Endothelial cell (in vitro differentiated cells): Measurements from ENCODE around the gene RPS6KB1. TPM values are rescaled to one million over a fixed set of nuclear protein-coding genes. Genes with fewer than 3 reads are reported as not detected.
A peak's percentile ranks its signal among the peaks of the same experiment; 100 is the strongest.

Experiments used
- DNase-seq: peaks from one replicate; pipeline ENCODE4 v3.0.0; 2021; ENCODE audit warnings: low spot score
- H3K27ac Mint-ChIP-seq: one replicate; pipeline ENCODE4 v1.8.0; 2021; ENCODE audit warnings: mixed read lengths, inconsistent platforms; ENCODE audit not compliant: unreplicated experiment
- H3K27me3 Mint-ChIP-seq: one replicate; pipeline ENCODE4 v1.8.0; 2021; ENCODE audit warnings: mild to moderate bottlenecking, moderate library complexity, mixed read lengths, inconsistent platforms; ENCODE audit not compliant: unreplicated experiment
- H3K36me3 Mint-ChIP-seq: one replicate; pipeline ENCODE4 v1.8.0; 2021; ENCODE audit warnings: mild to moderate bottlenecking, low read depth, mixed read lengths, inconsistent platforms; ENCODE audit not compliant: unreplicated experiment
- H3K4me1 Mint-ChIP-seq: one replicate; pipeline ENCODE4 v1.8.0; 2021; ENCODE audit warnings: mild to moderate bottlenecking, mixed read lengths, inconsistent platforms; ENCODE audit not compliant: unreplicated experiment
- H3K4me3 Mint-ChIP-seq: one replicate; pipeline ENCODE4 v1.8.0; 2021; ENCODE audit warnings: mild to moderate bottlenecking, mixed read lengths, inconsistent platforms; ENCODE audit not compliant: unreplicated experiment
- H3K9me3 Mint-ChIP-seq: one replicate; pipeline ENCODE4 v1.8.0; 2021; ENCODE audit warnings: mixed read lengths, inconsistent platforms; ENCODE audit not compliant: unreplicated experiment
- total RNA-seq: library from RNA; stranded (reverse); fragmentation: NEBNext Ultra II Directional; extraction: Animal tissue kit (Norgen Biotek cat#: 25700); gene quantifications from one replicate; pipeline ENCODE4 v1.2.1, GENCODE V29; 2021; ENCODE audit not compliant: unreplicated experiment
- TF ChIP-seq, protein P1 (sequence below): fragments of 200-600 bp; sonication (generic); IDR thresholded peaks from one replicate; pipeline ENCODE4 v1.5.0; 2021; ENCODE audit warnings: antibody characterized with exemption; ENCODE audit not compliant: unreplicated experiment

RPS6KB1 gene
- total RNA-seq, 1 donor from 2014 or later: 30.4 TPM

DNA sequence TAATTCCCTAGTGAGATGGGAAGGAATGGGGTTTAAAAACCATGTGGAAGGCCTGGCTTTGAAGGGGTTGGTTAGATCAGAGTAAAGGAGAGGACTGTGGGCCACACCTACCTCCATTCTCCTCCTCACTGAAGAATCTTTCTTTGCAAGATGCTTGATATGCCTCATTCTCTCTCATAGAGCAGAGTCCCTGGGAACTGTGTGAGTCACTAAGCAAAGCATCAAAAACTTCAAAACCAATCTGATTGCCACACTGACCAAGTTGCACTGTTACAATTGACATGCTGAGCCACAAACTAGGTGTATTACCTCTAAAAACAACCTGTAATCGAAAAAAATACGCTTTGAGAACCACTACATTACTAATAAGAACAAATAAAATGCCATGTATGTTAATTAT is 2.2 kb upstream of the RPS6KB1 start:
- DNase-seq: no peak
- Mint-ChIP-seq H3K9me3 (no peaks in the 10 kb centered on the region), H3K27ac (no peak overlapping the region), H3K4me1 (peaks cover 11% of the 10 kb centered on the region), H3K4me3 (no peak overlapping the region), H3K27me3 (peaks cover 7% of the 10 kb centered on the region), H3K36me3 (peaks cover 6% of the 10 kb centered on the region)
- TF ChIP-seq, protein P1, sequence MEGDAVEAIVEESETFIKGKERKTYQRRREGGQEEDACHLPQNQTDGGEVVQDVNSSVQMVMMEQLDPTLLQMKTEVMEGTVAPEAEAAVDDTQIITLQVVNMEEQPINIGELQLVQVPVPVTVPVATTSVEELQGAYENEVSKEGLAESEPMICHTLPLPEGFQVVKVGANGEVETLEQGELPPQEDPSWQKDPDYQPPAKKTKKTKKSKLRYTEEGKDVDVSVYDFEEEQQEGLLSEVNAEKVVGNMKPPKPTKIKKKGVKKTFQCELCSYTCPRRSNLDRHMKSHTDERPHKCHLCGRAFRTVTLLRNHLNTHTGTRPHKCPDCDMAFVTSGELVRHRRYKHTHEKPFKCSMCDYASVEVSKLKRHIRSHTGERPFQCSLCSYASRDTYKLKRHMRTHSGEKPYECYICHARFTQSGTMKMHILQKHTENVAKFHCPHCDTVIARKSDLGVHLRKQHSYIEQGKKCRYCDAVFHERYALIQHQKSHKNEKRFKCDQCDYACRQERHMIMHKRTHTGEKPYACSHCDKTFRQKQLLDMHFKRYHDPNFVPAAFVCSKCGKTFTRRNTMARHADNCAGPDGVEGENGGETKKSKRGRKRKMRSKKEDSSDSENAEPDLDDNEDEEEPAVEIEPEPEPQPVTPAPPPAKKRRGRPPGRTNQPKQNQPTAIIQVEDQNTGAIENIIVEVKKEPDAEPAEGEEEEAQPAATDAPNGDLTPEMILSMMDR: no peak

DNA sequence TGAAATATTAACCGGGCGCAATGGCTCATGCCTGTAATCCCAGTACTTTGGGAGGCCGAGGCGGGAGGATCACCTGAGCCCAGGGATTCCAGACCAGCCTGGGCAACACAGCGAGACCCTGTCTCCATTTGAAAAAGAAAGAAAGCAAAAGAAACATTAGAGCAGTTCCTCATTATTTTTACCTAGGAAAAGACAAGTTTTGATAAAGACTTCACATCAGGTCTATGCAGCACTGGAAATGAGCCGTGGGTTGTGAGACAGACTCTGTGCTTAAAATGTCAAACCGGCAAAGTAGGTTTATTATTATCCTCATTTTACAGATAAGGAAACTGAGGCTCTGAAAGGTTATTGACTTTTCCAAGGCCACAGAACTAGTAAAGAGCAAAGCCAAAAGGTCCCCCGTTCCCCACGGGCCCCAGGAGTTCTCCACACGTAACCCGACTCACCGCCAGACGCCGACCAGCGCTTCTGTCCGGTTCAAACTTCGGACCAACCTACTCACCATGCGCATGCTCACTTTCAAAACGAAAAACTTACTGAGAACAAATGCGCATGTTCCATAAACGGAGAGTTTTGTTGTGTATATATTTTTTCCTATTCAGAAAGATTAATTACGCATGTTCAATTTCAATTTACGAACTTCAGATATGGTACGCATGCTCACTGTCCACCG is 534 bp upstream of the RPS6KB1 start:
- TF ChIP-seq, protein P1: no peak
- H3K27me3 Mint-ChIP-seq: peaks cover 7% of the 10 kb centered on the region
- no peak for DNase-seq
- peaks cover 6% of the 10 kb centered on the region for H3K36me3 Mint-ChIP-seq
- peaks cover 11% of the 10 kb centered on the region for H3K4me1 Mint-ChIP-seq
- H3K27ac Mint-ChIP-seq: peak overlapping the region; percentile 68
- peak overlapping the region; percentile 98 for H3K4me3 Mint-ChIP-seq
- H3K9me3 Mint-ChIP-seq: no peaks in the 10 kb centered on the region

DNA sequence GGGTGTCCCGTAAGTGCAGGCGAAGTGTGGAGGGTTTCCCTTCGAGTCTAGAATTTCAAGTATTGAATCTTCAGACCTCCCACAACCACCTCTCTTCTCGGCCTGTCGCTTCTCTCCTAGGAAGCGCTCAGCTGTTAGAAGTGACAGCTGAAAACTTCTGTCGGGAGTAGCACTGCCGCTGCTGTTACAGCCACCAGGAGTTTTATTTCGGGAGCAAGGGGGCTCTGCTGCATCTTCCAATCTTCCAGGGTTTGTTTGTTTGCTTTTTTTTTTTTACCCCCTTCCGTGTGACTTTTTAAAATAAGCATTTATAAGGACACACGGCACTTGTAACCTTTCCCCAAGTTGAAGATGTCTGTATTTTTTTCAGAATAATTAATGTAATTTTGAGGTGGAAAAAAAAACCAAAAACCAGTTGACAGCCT is 767 bp downstream of the RPS6KB1 start:
- DNase-seq: peak; percentile 17
- TF ChIP-seq, protein P1: no peak
- peak overlapping the region; percentile 13 for H3K27ac Mint-ChIP-seq

DNA sequence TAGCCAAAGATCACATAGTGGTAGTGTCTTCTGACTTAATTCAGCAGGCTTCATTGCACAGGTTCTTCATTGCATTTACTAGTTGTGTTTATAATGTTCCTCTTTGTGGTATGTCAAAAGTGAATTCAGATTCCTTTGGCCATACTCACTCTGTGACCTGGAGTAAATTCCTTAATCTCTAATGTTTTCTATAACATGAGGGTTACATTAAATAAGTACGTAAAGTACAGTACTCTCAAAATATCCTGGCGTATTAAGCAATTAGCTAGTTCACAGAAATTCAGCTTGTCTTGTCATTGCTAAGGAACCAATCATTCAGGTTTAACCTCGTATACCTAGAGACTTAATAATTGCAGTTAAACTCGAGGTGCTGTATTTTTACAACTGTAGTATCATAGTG is 4.2 kb downstream of the RPS6KB1 start:
- Mint-ChIP-seq H3K9me3 (no peaks in the 10 kb centered on the region), H3K4me1 (peaks cover 7% of the 10 kb centered on the region), H3K27ac (no peak overlapping the region), H3K36me3 (no peaks in the 10 kb centered on the region), H3K27me3 (peaks cover 7% of the 10 kb centered on the region), H3K4me3 (no peak overlapping the region)
- TF ChIP-seq, protein P1: no peak
- DNase-seq: no peak

More for the DNA sequence above, 767 bp downstream of the RPS6KB1 start:
- Mint-ChIP-seq H3K4me3 (peak overlapping the region; percentile 98), H3K27me3 (peaks cover 7% of the 10 kb centered on the region), H3K4me1 (peaks cover 9% of the 10 kb centered on the region), H3K36me3 (no peaks in the 10 kb centered on the region), H3K9me3 (no peaks in the 10 kb centered on the region)

DNA sequence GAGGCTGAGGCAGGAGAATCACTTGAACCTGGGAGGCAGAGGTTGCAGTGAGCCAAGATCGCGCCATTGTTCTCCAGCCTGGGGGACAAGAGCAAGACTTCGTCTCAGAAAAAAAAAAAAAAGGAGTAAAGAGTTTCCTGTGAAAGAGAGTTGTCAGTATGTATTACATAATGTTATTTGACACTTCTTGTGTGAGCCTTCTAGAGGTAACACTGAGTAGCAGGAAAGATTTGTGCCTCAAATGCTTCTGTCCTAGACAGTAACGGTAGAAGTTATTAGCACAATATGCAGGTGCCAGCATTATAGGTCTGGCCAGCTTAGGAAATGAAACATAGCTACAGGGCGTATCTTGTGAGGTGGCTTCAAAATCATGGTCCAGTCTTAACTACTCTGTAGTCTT is 6.2 kb downstream of the RPS6KB1 start:
- Mint-ChIP-seq H3K27me3 (no peaks in the 10 kb centered on the region), H3K36me3 (no peaks in the 10 kb centered on the region), H3K9me3 (no peaks in the 10 kb centered on the region), H3K4me1 (peaks cover 4% of the 10 kb centered on the region), H3K27ac (no peak overlapping the region), H3K4me3 (no peak overlapping the region)
- DNase-seq: no peak
- TF ChIP-seq, protein P1: no peak
